Measurements from ENCODE around the gene OR4C15.

Gene OR4C15

DNA sequence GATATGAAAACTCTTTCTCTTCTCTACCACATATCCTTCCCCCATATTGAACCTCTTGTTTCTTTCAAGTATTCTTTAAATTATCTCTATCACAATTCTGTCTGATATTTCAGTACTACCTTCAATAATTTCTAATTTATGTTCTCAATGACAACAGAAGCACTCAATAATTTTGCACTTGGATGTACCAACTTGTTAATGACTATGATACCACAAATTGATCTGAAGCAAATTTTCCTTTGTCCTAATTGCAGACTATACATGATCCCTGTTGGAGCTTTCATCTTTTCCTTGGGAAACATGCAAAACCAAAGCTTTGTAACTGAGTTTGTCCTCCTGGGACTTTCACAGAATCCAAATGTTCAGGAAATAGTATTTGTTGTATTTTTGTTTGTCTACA is at the start of gene OR4C15:
TSS of gene OR4C15 (plus strand) at position 301 of the 400 bp plus-strand sequence. CDS start at position 301, 0 bp downstream.
- no peaks in the 10 kb centered on the region for H3K9me3 ChIP-seq
- no peaks in the 10 kb centered on the region for H3K4me1 ChIP-seq (ENCODE audit: control insufficient read depth in 1 of 2, insufficient read depth in 1 of 2, low read depth in 1 of 2, low read length in 1 of 2)
- H3K4me3 ChIP-seq (ENCODE audit: low read depth in 1 of 2, low read length in 1 of 2), result no peak within 1 kb of the TSS
- H3K27me3 ChIP-seq, result no peaks in the 10 kb centered on the region
- no peak within 1 kb of the TSS for H3K27ac ChIP-seq
- no peaks in the 10 kb centered on the region for H3K36me3 ChIP-seq
- TF ChIP-seq CTCF (IDR thresholded peaks at IDR 0.05), result no peak

GRCh38 chr11:55571828-55572227 is 17.6 kb downstream of the OR4C15 start, which contains the start of gene OR4C16:
Gene OR4C16, plus strand, starts transcription at chr11:55572128. Its CDS starts 0 bp downstream, at chr11:55572128.
- no peaks in the 10 kb centered on the region for H3K9me3 ChIP-seq
- no peaks in the 10 kb centered on the region for H3K36me3 ChIP-seq
- no peak within 1 kb of the TSS for H3K27ac ChIP-seq
- no peaks in the 10 kb centered on the region for H3K4me1 ChIP-seq (ENCODE audit: control insufficient read depth in 1 of 2, insufficient read depth in 1 of 2, low read depth in 1 of 2, low read length in 1 of 2)
- no peaks in the 10 kb centered on the region for H3K27me3 ChIP-seq
- H3K4me3 ChIP-seq (ENCODE audit: low read depth in 1 of 2, low read length in 1 of 2), result no peak within 1 kb of the TSS
- no peak for TF ChIP-seq CTCF (IDR thresholded peaks at IDR 0.05)

DNA sequence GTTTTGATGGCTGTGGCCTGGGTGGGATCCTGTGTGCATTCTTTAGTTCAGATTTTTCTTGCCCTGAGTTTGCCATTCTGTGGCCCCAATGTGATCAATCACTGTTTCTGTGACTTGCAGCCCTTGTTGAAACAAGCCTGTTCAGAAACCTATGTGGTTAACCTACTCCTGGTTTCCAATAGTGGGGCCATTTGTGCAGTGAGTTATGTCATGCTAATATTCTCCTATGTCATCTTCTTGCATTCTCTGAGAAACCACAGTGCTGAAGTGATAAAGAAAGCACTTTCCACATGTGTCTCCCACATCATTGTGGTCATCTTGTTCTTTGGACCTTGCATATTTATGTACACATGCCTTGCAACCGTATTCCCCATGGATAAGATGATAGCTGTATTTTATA is 18.3 kb downstream of the OR4C15 start:
- no peak overlapping the region for H3K27ac ChIP-seq
- H3K27me3 ChIP-seq, result no peaks in the 10 kb centered on the region
- H3K4me1 ChIP-seq (ENCODE audit: control insufficient read depth in 1 of 2, insufficient read depth in 1 of 2, low read depth in 1 of 2, low read length in 1 of 2), result no peaks in the 10 kb centered on the region
- H3K9me3 ChIP-seq, result no peaks in the 10 kb centered on the region
- H3K36me3 ChIP-seq, result no peaks in the 10 kb centered on the region
- H3K4me3 ChIP-seq (ENCODE audit: low read depth in 1 of 2, low read length in 1 of 2), result no peak overlapping the region
- TF ChIP-seq CTCF (IDR thresholded peaks at IDR 0.05), result no peak

Data from neutrophil (primary cell).